ENCODE data around the gene CFL1. TPM values are rescaled to one million over a fixed set of nuclear protein-coding genes. Genes with fewer than 3 reads are reported as not detected.

CFL1 gene
- total RNA-seq, result 1,115 and 1,444 TPM in 2 replicates

DNA sequence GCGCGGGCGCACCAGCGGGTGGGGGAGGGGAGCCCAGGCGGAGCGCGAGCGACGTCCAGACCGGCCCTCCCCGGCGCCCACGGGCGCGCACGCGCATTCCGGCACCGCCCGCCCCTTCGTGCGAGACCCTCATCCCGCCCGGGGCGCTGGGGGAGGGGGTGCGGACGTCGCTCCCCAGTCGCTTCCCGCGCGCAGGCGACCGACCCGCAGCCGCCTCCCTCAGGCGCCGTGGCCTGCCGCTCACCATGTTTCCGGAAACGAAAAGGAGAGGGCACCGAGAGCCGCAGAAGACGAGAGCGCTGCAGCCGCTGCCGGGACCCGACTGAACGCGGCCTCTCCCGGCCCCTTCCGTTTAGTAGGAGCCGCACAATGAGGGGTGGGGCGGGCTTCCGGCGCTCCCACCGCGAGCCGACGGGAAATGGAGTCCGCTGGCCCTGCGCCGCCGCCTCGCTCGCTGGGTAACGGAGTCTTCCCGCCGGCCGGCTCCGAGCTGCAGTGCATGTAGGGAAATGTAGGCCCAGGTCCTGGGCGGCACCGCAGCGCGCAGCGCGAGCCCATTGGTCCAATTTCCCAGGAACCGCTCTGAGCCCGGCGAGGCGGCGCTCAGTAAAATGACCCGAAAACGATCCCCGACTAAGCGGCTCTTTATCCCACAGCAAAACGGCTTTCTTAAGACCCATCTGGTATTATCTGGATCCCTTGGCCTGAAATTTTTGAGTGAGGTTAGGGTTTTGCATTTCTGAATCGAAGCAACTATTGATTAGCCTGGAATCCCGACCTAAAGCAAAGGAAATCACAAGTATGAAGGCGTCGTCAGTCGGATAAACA is at the start of gene CFL1:
CFL1 (minus strand) TSS at position 328 of the 828 bp plus-strand sequence; CDS start at position 247, 81 bp downstream.
- TF ChIP-seq, protein P1, sequence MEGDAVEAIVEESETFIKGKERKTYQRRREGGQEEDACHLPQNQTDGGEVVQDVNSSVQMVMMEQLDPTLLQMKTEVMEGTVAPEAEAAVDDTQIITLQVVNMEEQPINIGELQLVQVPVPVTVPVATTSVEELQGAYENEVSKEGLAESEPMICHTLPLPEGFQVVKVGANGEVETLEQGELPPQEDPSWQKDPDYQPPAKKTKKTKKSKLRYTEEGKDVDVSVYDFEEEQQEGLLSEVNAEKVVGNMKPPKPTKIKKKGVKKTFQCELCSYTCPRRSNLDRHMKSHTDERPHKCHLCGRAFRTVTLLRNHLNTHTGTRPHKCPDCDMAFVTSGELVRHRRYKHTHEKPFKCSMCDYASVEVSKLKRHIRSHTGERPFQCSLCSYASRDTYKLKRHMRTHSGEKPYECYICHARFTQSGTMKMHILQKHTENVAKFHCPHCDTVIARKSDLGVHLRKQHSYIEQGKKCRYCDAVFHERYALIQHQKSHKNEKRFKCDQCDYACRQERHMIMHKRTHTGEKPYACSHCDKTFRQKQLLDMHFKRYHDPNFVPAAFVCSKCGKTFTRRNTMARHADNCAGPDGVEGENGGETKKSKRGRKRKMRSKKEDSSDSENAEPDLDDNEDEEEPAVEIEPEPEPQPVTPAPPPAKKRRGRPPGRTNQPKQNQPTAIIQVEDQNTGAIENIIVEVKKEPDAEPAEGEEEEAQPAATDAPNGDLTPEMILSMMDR (IDR thresholded peaks at IDR 0.05; ENCODE audit: insufficient read depth, low read depth, low read length), result no peak

DNA sequence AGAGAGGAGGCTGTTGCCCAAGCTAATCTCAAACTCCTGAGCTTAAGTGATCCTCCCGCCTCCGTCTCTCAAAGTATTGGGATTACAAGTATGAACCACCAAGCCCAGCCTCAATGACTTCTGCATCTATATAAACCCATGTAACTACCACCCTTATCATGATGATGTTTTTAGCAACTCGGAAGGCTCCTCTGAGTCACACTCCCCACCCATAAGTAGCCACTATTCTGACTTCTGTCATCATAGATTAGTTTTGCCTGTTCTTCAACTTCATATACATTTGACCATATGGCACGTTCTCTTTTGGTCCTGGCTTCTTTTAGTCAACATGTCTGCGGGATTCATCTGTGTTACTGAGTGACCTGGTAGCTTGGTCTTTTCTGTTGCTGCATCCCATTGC is 48.6 kb upstream of the CFL1 start:
- H3K4me3 ChIP-seq (ENCODE audit: low read depth, low read length), result no peak overlapping the region
- DNase-seq (ENCODE audit: low read depth), result no peak
- TF ChIP-seq, protein P1 (IDR thresholded peaks at IDR 0.05; ENCODE audit: insufficient read depth, low read depth, low read length), result no peak

More for the DNA sequence above, at the start of gene CFL1:
- DNase-seq (ENCODE audit: low read depth), result peak; percentile 98
- H3K4me3 ChIP-seq (ENCODE audit: low read depth, low read length), result peak within 1 kb of the TSS; percentile 98

DNA sequence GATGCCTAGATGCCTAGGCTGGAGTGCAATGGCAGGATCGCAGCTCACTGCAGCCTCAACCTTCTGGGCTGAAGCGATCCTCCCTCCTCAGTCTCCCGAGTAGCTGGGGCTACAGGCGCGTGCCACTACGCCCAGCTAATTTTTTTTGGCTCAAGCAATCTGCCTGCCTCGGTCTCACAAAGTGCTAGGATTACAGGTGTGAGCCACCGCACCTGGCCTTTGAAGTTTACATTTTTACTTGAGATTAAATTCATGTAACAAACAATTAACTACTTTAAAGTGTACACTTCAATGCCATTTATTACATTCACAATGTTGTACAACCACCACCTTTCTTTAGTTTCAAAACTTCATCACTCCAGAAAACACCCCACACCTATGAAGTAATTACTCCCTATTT is 45.7 kb upstream of the CFL1 start:
- TF ChIP-seq, protein P1 (IDR thresholded peaks at IDR 0.05; ENCODE audit: insufficient read depth, low read depth, low read length), result no peak
- no peak for DNase-seq (ENCODE audit: low read depth)
- H3K4me3 ChIP-seq (ENCODE audit: low read depth, low read length), result no peak overlapping the region

DNA sequence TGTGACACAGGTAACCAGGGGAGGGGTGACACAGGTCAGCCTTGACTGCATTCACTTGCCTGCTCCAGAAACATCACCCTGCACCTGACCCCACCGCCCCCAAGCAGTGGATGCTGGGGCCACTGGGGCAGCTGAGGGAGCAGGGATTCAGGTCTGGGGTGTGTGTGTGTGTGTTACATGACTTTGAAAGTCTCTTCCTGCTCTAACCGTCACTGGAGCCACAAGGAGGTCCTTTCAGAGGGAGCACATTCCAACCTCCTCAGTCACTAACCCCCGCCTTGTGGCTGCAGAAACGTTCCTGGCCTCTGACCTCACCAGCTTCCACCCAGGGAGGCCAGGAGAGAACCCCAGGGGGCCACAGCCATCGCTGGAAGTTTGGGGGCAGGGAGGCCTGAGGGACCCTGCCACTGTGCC is 45.1 kb upstream of the CFL1 start:
- no peak overlapping the region for H3K4me3 ChIP-seq (ENCODE audit: low read depth, low read length)
- DNase-seq (ENCODE audit: low read depth), result peak; percentile 76
- TF ChIP-seq, protein P1 (IDR thresholded peaks at IDR 0.05; ENCODE audit: insufficient read depth, low read depth, low read length), result no peak

DNA sequence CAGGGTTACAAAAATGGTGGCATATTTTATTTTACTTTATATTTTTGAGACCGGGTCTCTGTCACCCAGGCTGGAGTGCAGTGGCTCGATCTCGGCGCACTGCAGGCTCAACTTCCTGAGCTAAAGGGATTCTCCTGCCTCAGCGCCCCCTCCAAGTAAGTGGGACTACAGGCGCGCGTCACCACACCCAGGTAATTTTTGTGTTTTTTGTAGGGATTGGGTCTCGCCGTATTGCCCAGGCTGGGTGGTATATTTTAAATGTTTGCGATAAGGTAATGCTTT is 42.9 kb upstream of the CFL1 start:
- DNase-seq (ENCODE audit: low read depth), result no peak
- TF ChIP-seq, protein P1 (IDR thresholded peaks at IDR 0.05; ENCODE audit: insufficient read depth, low read depth, low read length), result no peak
- no peak overlapping the region for H3K4me3 ChIP-seq (ENCODE audit: low read depth, low read length)

DNA sequence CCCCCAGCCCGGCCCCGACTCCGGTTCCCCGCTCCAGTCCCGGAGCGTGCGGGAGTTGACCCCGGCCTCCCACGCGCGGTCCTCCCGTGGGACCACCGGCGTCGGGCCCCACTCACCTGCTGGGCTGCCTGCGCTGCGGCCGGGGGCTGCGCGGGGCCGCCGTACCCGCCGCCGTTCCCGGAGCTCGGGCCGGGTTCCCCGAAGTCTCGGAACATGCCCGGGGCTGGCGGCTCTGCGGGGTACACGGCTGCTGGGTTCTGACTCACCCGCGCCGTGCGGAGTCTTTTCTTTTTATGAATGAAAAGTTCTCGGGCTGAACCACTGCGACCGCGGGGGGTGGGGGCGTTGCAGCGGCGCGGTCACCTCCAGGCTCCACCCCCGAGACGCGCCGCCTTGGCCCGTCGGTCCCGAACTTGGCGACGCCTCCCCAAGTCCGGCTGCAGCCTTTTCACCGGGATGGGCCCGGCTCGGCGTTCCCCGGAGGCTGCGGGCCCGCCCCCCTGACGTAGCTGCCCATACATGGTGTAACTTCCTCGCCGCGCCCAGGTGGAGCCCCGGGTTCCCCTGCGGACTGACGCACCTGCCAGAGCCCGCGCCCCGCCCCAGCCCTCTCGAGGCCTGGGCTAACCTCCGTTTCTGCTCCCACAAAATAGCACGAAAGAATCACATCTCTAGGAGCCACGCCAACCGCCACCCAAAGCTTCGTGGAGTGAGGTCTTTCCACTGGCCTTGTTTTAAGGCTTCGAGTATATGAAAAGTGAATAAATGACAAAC is 42.3 kb upstream of the CFL1 start, which contains the start of gene FOSL1:
FOSL1 (minus strand) TSS at position 264 of the 774 bp plus-strand sequence; CDS start at position 215, 49 bp downstream.
- TF ChIP-seq, protein P1 (IDR thresholded peaks at IDR 0.05; ENCODE audit: insufficient read depth, low read depth, low read length), result no peak
- DNase-seq (ENCODE audit: low read depth), result peak; percentile 96
- H3K4me3 ChIP-seq (ENCODE audit: low read depth, low read length), result peak within 1 kb of the TSS; percentile 84
